ENCODE measurements around the gene PCNT.
"Not testable (repeated sequence)": the region's sequence is repeated elsewhere in the genome, so short reads cannot be mapped to it uniquely, and the experiment has no call there.

The PCNT gene

GRCh38 chr21:46357684-46358425, 33.9 kb downstream of the PCNT start:
- DNase-seq (ENCODE audit: low read depth), result no peak

- DNase-seq (ENCODE audit: low read depth), result no peak
Measured at GRCh38 chr21:46361176-46361575, 37.2 kb downstream of the PCNT start.

- no peak for DNase-seq (ENCODE audit: low read depth)
Measured at GRCh38 chr21:46361935-46362334, 38.0 kb downstream of the PCNT start.

GRCh38 chr21:46362946-46363345, 39.0 kb downstream of the PCNT start:
- DNase-seq (ENCODE audit: low read depth), result no peak

- no peak for DNase-seq (ENCODE audit: low read depth)
Measured at GRCh38 chr21:46363698-46364097, 39.7 kb downstream of the PCNT start.

GRCh38 chr21:46366091-46366490, 42.1 kb downstream of the PCNT start:
- no peak for DNase-seq (ENCODE audit: low read depth)

- no peak for DNase-seq (ENCODE audit: low read depth)
Measured at GRCh38 chr21:46366561-46366960, 42.6 kb downstream of the PCNT start.

- no peak for DNase-seq (ENCODE audit: low read depth)
Measured at GRCh38 chr21:46366966-46367365, 43.0 kb downstream of the PCNT start.

GRCh38 chr21:46368533-46369285, 44.8 kb downstream of the PCNT start:
- DNase-seq (ENCODE audit: low read depth), result no peak

GRCh38 chr21:46369520-46370235, 45.7 kb downstream of the PCNT start:
- DNase-seq (ENCODE audit: low read depth), result no peak

- DNase-seq (ENCODE audit: low read depth), result no peak
Measured at GRCh38 chr21:46371204-46372013, 47.5 kb downstream of the PCNT start.

- DNase-seq (ENCODE audit: low read depth), result no peak
Measured at GRCh38 chr21:46372014-46372485, 48.1 kb downstream of the PCNT start.

- DNase-seq (ENCODE audit: low read depth), result not testable (repeated sequence)
Measured at GRCh38 chr21:46372947-46373346, 49.0 kb downstream of the PCNT start.

GRCh38 chr21:46374761-46375389, 50.9 kb downstream of the PCNT start:
- no peak for DNase-seq (ENCODE audit: low read depth)

- no peak for DNase-seq (ENCODE audit: low read depth)
Measured at GRCh38 chr21:46375560-46376230, 51.7 kb downstream of the PCNT start.

GRCh38 chr21:46376231-46376628, 52.3 kb downstream of the PCNT start:
- no peak for DNase-seq (ENCODE audit: low read depth)

GRCh38 chr21:46376856-46377453, 53.0 kb downstream of the PCNT start:
- no peak for DNase-seq (ENCODE audit: low read depth)

- DNase-seq (ENCODE audit: low read depth), result no peak
Measured at GRCh38 chr21:46377789-46378188, 53.8 kb downstream of the PCNT start.

GRCh38 chr21:46379105-46379504, 55.1 kb downstream of the PCNT start:
- no peak for DNase-seq (ENCODE audit: low read depth)

- no peak for DNase-seq (ENCODE audit: low read depth)
Measured at GRCh38 chr21:46379691-46380090, 55.7 kb downstream of the PCNT start.

All from non-pigmented ciliary epithelial cell (primary cell).